SK-N-SH treated with all-trans-retinoic acid at 6 μM for 48 hours (cell line): Measurements from ENCODE around the gene USP6NL.

Experiments
- ATAC-seq: fragments of 200-7000 bp; cut with Tn5 transposase; 3 replicates; pipeline ENCODE4 v1.9.1; 2020; ENCODE audit warnings: mild to moderate bottlenecking, moderate library complexity
- ARNTL ChIP-seq: fragments of 450-650 bp; formaldehyde crosslinking; IDR thresholded peaks from 2 replicates; pipeline ENCODE4 v1.5.0; 2020; ENCODE audit warnings: low read depth, mild to moderate bottlenecking, moderate library complexity, borderline replicate concordance
- BACH2 ChIP-seq: fragments of 250-450 bp; sonication (Bioruptor Pico); IDR thresholded peaks from 2 replicates; pipeline ENCODE4 v1.9.0; 2021; ENCODE audit warnings: mild to moderate bottlenecking, borderline replicate concordance
- CREB5 ChIP-seq: fragments of 250-450 bp; sonication (Bioruptor Pico); IDR thresholded peaks from 2 replicates; pipeline ENCODE4 v1.5.1; 2020; ENCODE audit warnings: low read depth, mild to moderate bottlenecking, moderate library complexity
- CSDC2 ChIP-seq: fragments of 250-450 bp; sonication (Bioruptor Pico); IDR thresholded peaks from 2 replicates; pipeline ENCODE4 v1.5.0; 2020; ENCODE audit warnings: mild to moderate bottlenecking, moderate library complexity
- CSRNP3 ChIP-seq: fragments of 250-450 bp; sonication (Bioruptor Pico); IDR thresholded peaks from 2 replicates; pipeline ENCODE4 v1.5.1; 2021; ENCODE audit warnings: mild to moderate bottlenecking, moderate library complexity
- ESRRG ChIP-seq: fragments of 250-450 bp; sonication (Bioruptor Pico); IDR thresholded peaks from 2 replicates; pipeline ENCODE4 v1.6.1; 2021; ENCODE audit warnings: mild to moderate bottlenecking
- GLIS3 ChIP-seq: fragments of 250-450 bp; sonication (Bioruptor Pico); IDR thresholded peaks from 2 replicates; pipeline ENCODE4 v1.5.0; 2020; ENCODE audit warnings: mild to moderate bottlenecking, moderate library complexity
- ISL1 ChIP-seq: fragments of 250-450 bp; sonication (Bioruptor Pico); IDR thresholded peaks from 2 replicates; pipeline ENCODE4 v2.1.2; 2022; ENCODE audit warnings: mild to moderate bottlenecking, moderate library complexity
- OSR1 ChIP-seq: fragments of 250-450 bp; sonication (Bioruptor Pico); IDR thresholded peaks from 2 replicates; pipeline ENCODE4 v1.8.0; 2022; ENCODE audit warnings: moderate library complexity, mild to moderate bottlenecking, inconsistent platforms
- PATZ1 ChIP-seq: fragments of 250-450 bp; sonication (Bioruptor Pico); IDR thresholded peaks from 2 replicates; pipeline ENCODE4 v1.8.0; 2020; ENCODE audit warnings: mild to moderate bottlenecking, moderate library complexity, borderline replicate concordance
- POU6F1 ChIP-seq: fragments of 250-450 bp; sonication (Bioruptor Pico); IDR thresholded peaks from 2 replicates; pipeline ENCODE4 v1.8.0; 2021; ENCODE audit warnings: low read depth, mild to moderate bottlenecking, moderate library complexity, borderline replicate concordance
- PPARA ChIP-seq: fragments of 250-450 bp; sonication (Bioruptor Pico); IDR thresholded peaks from 2 replicates; pipeline ENCODE4 v1.5.0; 2020; ENCODE audit warnings: mild to moderate bottlenecking, borderline replicate concordance
- RARB ChIP-seq: fragments of 250-450 bp; sonication (Bioruptor Pico); IDR thresholded peaks from 2 replicates; pipeline ENCODE4 v1.8.0; 2021; ENCODE audit warnings: mild to moderate bottlenecking, moderate library complexity
- SNAI2 ChIP-seq: fragments of 250-450 bp; sonication (Bioruptor Pico); IDR thresholded peaks from 2 replicates; pipeline ENCODE4 v1.5.0; 2020; ENCODE audit warnings: mild to moderate bottlenecking, moderate library complexity
- TCF4 ChIP-seq: fragments of 250-450 bp; sonication (Bioruptor Pico); IDR thresholded peaks from 2 replicates; pipeline ENCODE4 v1.8.0; 2021; ENCODE audit warnings: mild to moderate bottlenecking, moderate library complexity, borderline replicate concordance
- TOX ChIP-seq: fragments of 250-450 bp; sonication (Bioruptor Pico); IDR thresholded peaks from 2 replicates; pipeline ENCODE4 v1.8.0; 2021; ENCODE audit warnings: mild to moderate bottlenecking, moderate library complexity, borderline replicate concordance
- TSHZ2 ChIP-seq: fragments of 250-450 bp; sonication (Bioruptor Pico); IDR thresholded peaks from 2 replicates; pipeline ENCODE4 v1.5.0; 2020; ENCODE audit warnings: mild to moderate bottlenecking, moderate library complexity
- ZFP3 ChIP-seq: fragments of 250-450 bp; sonication (Bioruptor Pico); IDR thresholded peaks from 2 replicates; pipeline ENCODE4 v1.5.0; 2020; ENCODE audit warnings: mild to moderate bottlenecking, moderate library complexity
- ZFP30 ChIP-seq: fragments of 450-650 bp; formaldehyde crosslinking; IDR thresholded peaks from 2 replicates; pipeline ENCODE4 v1.5.0; 2022; ENCODE audit warnings: mild to moderate bottlenecking, moderate library complexity
- ZNF565 ChIP-seq: fragments of 450-650 bp; formaldehyde crosslinking; conservative IDR thresholded peaks from 2 replicates; pipeline ENCODE4 v1.5.0; 2020; ENCODE audit warnings: low read depth, mild to moderate bottlenecking, moderate library complexity

The USP6NL gene

GRCh38 chr10:11407939-11408338 is 203.5 kb downstream of the USP6NL start:
- no peak for ATAC-seq

GRCh38 chr10:11406746-11407145 is 204.7 kb downstream of the USP6NL start:
- TF ChIP-seq RARB (CRISPR knock-in tag): no peak
- TF ChIP-seq, all 23 proteins: peak for 0
- ATAC-seq: no peak

More at GRCh38 chr10:11407939-11408338, 203.5 kb downstream of the USP6NL start:
- TF ChIP-seq ZFP30 (CRISPR knock-in tag) (no peak), PPARA (CRISPR knock-in tag) (no peak), BACH2 (CRISPR knock-in tag) (no peak), SNAI2 (CRISPR knock-in tag) (no peak), ESRRG (CRISPR knock-in tag) (no peak), GLIS3 (CRISPR knock-in tag) (no peak), TSHZ2 (no peak), CSDC2 (CRISPR knock-in tag) (no peak), POU6F1 (CRISPR knock-in tag) (no peak), CREB5 (no peak), ZFP3 (CRISPR knock-in tag) (no peak), ZNF565 (CRISPR knock-in tag) (no peak), RARB (CRISPR knock-in tag) (no peak), ARNTL (CRISPR knock-in tag) (no peak), TOX (CRISPR knock-in tag) (no peak)

- no peak for TF ChIP-seq RARB (CRISPR knock-in tag)
- TF ChIP-seq OSR1 (CRISPR knock-in tag): no peak
- TF ChIP-seq ZNF565 (CRISPR knock-in tag): no peak
- no peak for TF ChIP-seq CSRNP3
- no peak for TF ChIP-seq POU6F1 (CRISPR knock-in tag)
- TF ChIP-seq BACH2 (CRISPR knock-in tag): no peak
- TF ChIP-seq PATZ1 (CRISPR knock-in tag): no peak
- no peak for TF ChIP-seq ISL1
- no peak for TF ChIP-seq PPARA (CRISPR knock-in tag)
- no peak for TF ChIP-seq TCF4 (CRISPR knock-in tag)
- ATAC-seq: no peak
Measured at GRCh38 chr10:11404901-11405300, 206.5 kb downstream of the USP6NL start.
